ENCODE results near the gene RALGPS2. TPM values are rescaled to one million over a fixed set of nuclear protein-coding genes. Genes with fewer than 3 reads are reported as not detected.

RALGPS2 gene
- total RNA-seq, 1 donor from 2014 or later = 24.6 TPM

- no peak for ATAC-seq
- peak; percentile 16 for DNase-seq (ENCODE audit: low spot score)
These were observed 235.6 kb downstream of the RALGPS2 start for GRCh38 chr1:178960482-178961240.

DNA sequence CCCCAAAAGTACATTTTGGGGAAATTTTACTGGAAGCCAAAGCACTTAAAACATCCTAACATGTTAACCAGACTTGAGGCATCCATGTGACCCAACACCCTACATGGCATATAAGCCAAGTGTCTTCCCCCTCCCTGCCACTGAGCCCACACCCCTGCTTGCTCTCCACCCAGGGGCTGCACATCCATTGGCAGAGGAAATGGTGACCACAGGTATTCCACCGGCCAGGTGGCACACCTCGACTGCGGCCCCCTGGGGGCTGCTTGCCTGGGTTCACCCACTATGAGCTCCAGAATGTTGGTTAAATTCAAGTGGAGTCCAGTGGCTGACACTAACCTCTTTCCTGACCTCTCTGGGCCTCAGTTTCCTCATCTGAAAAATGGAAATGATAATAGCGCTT lies 236.3 kb downstream of the RALGPS2 start:
- no peak for ATAC-seq

DNA sequence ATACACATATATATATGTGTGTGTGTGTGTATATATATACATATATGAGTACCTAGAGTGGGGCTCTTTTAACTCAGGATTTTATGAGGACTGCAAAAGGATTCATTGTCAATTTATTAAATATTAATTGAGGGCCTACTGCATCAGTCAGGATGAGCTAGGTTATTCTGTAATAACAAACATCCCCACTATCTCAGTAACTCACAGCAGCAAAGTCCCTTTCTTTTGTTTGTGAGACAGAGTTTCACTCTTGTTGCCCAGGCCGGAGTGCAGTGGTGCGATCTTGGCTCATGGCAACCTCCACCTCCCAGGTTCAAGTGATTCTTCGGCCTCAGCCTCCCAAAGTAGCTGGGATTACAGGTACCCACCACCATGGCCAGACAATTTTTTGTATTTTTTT lies 236.8 kb downstream of the RALGPS2 start:
- DNase-seq (ENCODE audit: low spot score) = no peak
- ATAC-seq = no peak

More for the DNA sequence above, 236.3 kb downstream of the RALGPS2 start:
- peak; percentile 26 for DNase-seq (ENCODE audit: low spot score)

DNA sequence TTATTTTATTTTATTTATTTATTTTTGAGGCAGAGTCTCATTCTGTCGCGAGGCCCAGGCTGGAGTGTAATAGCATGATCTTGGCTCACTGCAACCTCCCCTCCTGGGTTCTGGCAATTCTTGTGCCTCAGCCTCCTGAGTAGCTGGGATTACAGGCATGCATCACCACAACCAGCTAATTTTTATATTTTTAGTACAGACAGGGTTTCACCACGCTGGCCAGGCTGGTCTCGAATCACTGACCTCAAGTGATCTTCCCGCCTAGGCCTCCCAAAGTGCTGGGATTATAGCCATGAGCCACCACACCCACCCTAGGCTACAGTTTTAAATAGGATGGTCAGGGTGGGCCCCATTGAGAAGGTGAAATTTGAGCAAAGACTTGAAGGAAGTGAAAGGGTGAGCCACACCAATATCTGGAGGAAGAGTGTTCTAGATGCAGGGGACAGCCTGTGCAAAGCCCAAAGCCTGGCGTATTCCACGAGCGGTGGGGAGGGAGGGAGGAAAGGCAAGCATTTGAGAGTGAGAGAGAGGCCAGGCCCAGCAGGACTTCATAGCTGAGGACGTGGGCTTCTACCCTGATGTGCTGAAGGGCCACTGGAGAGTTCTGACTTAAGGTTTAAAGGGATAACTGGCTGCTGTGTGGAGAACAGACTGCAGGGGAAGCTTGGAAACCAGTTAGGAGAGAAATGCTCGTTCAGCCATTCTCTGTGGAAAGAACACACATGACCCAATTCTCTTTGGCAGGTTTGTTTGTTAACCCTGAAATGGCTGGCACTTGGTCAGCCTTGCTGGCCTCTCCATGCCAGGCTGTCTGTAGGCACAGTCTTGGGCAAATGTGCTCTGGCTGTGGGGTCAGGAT lies 238.0 kb downstream of the RALGPS2 start:
- ATAC-seq (peak; percentile 94), DNase-seq (ENCODE audit: low spot score) (peak; percentile 57)

GRCh38 chr1:178964469-178965330 lies 239.7 kb downstream of the RALGPS2 start:
- no peak for ATAC-seq
- no peak for DNase-seq (ENCODE audit: low spot score)

- DNase-seq (ENCODE audit: low spot score) (no peak), ATAC-seq (no peak)
These were observed 241.3 kb downstream of the RALGPS2 start for GRCh38 chr1:178966312-178966711.

DNA sequence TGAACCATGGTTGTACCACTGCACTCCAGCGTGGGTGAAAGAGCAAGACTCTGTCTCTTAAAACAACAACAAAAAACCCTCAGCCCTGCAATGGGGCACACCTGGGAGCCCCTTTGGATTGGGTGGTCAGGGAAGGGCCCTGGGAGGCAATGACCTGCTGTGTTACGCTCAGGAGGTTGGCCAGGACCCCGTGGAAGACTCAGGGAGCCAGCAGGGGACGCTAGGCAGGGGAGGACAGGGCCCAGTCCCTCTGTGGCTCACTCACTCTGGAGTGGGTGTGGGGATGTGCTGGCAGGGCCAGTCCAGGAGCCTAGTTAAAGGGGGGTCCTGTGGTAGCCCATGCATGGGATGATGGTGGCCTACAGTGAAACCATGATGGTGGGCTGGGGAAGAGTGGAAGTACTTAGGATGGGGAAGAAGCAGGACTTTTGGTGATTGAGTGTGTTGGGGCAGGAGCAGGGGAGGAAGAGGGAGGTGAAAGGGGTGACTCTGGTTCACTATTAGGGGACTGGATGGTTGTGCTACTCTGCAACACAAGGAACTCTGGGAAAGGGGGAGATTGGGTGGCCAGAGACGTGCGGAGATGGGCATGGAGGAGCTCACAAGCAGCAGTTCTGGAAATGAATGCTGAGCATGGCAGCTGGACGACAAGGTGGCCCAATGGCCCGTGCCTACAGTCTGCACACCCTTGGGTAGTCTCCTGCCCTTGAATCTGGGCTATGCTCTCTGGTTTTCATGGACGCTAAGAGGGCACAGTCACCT lies 244.4 kb downstream of the RALGPS2 start:
- ATAC-seq (no peak), DNase-seq (ENCODE audit: low spot score) (peak; percentile 39)

DNA sequence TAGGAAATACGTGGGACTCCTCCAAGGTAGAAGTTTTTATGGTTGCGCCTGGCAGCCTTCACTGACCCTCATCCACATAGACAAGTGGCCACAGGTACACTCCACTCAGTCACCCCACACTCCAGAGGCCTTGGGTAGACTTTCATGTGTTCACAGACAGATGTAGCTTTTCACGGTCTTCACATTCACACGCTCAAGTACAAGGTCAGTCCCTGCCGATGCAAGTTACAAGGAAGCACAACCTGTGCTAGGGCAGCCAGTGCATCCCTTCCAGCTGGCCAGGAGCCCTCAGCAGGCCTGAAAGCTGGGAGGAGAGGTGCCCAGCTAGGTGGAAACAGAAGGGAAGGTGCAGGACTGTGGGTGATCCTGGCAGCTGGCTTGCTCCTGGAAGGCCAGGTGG lies 245.1 kb downstream of the RALGPS2 start:
- no peak for ATAC-seq
- DNase-seq (ENCODE audit: low spot score) = peak; percentile 31

Other genes with a start within 250 kb of the RALGPS2 start
- gene CLEC20A, start 228.3 kb upstream of the RALGPS2 start, total RNA-seq = not detected
- not detected for gene TEX35, start 212.1 kb upstream of the RALGPS2 start, total RNA-seq
- 2.6 TPM for gene ANGPTL1, start 145.8 kb downstream of the RALGPS2 start, total RNA-seq